ENCODE results near the gene GLT8D2.

GLT8D2 gene

DNA sequence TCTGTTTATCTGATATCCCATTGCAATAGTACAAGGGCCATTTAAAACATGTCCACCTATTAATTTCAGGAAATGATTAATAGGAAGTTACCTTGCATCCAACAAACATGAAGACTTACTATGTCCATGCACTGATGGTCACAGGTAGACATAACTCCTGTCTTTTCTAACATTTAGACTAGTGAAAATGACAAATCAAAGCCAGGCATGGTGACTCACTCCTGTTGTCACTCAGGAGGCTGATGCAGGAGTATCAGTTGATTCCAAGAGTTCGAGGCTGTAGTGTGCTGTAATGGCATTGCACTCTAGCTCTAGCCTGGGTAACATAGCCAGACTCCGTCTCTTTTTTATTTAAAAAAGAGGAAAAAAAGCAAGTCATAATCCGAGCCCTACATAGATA is 105.0 kb downstream of the GLT8D2 start:
- no peak for DNase-seq

Measured in DMS79 treated with DMSO at 0.1 percent for 48 hours (cell line).